H9 (cell line): Measurements from ENCODE around the gene SLX4. TPM values are rescaled to one million over a fixed set of nuclear protein-coding genes. Genes with fewer than 3 reads are reported as not detected.

Experiments used
- DNase-seq: peaks from one replicate; pipeline ENCODE4 v3.0.0-alpha.2; 2017
- H2AFZ ChIP-seq: one replicate; pipeline ENCODE4 v1.6.1; 2013; ENCODE audit warnings: mild to moderate bottlenecking, low read length, control low read depth, moderate library complexity
- H2AK5ac ChIP-seq: 2 replicates; pipeline ENCODE4 v1.6.1; 2013; ENCODE audit warnings: low read length, control low read depth, mixed read lengths; ENCODE audit not compliant: insufficient read length
- H2BK120ac ChIP-seq: one replicate; pipeline ENCODE4 v1.6.1; 2013; ENCODE audit warnings: low read depth, mild to moderate bottlenecking, low read length, control low read depth, inconsistent platforms; ENCODE audit not compliant: poor library complexity, severe bottlenecking
- H2BK12ac ChIP-seq: 2 replicates; pipeline ENCODE4 v1.6.1; 2013; ENCODE audit warnings: low read length, control low read depth, mixed read lengths, low read depth; ENCODE audit not compliant: insufficient read length
- H2BK15ac ChIP-seq: 2 replicates; pipeline ENCODE4 v1.6.1; 2013; ENCODE audit warnings: low read depth, low read length, control low read depth
- H2BK20ac ChIP-seq: one replicate; pipeline ENCODE4 v1.6.1; 2013; ENCODE audit warnings: low read depth, mild to moderate bottlenecking, low read length, control low read depth, inconsistent platforms; ENCODE audit not compliant: poor library complexity, severe bottlenecking
- H2BK5ac ChIP-seq: 2 replicates; pipeline ENCODE4 v1.6.1; 2013; ENCODE audit warnings: low read length, control low read depth, mixed read lengths; ENCODE audit not compliant: insufficient read length
- H3K14ac ChIP-seq: 2 replicates; pipeline ENCODE4 v1.6.1; 2013; ENCODE audit warnings: low read length, control low read depth; ENCODE audit not compliant: insufficient read depth
- H3K18ac ChIP-seq: 2 replicates; pipeline ENCODE4 v1.6.1; 2013; ENCODE audit warnings: low read depth, mild to moderate bottlenecking, mixed read lengths, low read length, control low read depth; ENCODE audit not compliant: insufficient read length
- H3K23ac ChIP-seq: 2 replicates; pipeline ENCODE4 v1.6.1; 2013; ENCODE audit warnings: low read length, control low read depth, mixed read lengths, low read depth; ENCODE audit not compliant: insufficient read length
- H3K23me2 ChIP-seq: 2 replicates; pipeline ENCODE4 v1.6.1; 2013; ENCODE audit warnings: low read depth, mild to moderate bottlenecking, mixed read lengths, low read length, control low read depth; ENCODE audit not compliant: insufficient read length, poor library complexity, severe bottlenecking
- H3K27ac ChIP-seq: 2 replicates; pipeline ENCODE4 v1.5.1; 2013; ENCODE audit warnings: low read length, control low read depth, mixed read lengths, low read depth; ENCODE audit not compliant: insufficient read length
- H3K27me3 ChIP-seq: 2 replicates; pipeline ENCODE4 v1.6.1; 2013; ENCODE audit warnings: low read length, control low read depth, inconsistent platforms; ENCODE audit not compliant: insufficient read depth
- H3K4ac ChIP-seq: 2 replicates; pipeline ENCODE4 v1.6.1; 2013; ENCODE audit warnings: low read depth, mild to moderate bottlenecking, control low read depth, inconsistent platforms, low read length, moderate library complexity
- H3K4me1 ChIP-seq: 2 replicates; pipeline ENCODE4 v1.6.1; 2013; ENCODE audit warnings: low read length, control low read depth, inconsistent platforms; ENCODE audit not compliant: insufficient read depth
- H3K4me2 ChIP-seq: 2 replicates; pipeline ENCODE4 v1.6.1; 2013; ENCODE audit warnings: low read length, control low read depth, mixed read lengths; ENCODE audit not compliant: insufficient read length, insufficient read depth
- H3K56ac ChIP-seq: 2 replicates; pipeline ENCODE4 v1.6.1; 2013; ENCODE audit warnings: low read depth, mild to moderate bottlenecking, mixed read lengths, low read length, control low read depth; ENCODE audit not compliant: insufficient read length
- H3K79me1 ChIP-seq: 2 replicates; pipeline ENCODE4 v1.6.1; 2013; ENCODE audit warnings: low read depth, mild to moderate bottlenecking, moderate library complexity, low read length, control low read depth, inconsistent platforms; ENCODE audit not compliant: insufficient read depth, poor library complexity, severe bottlenecking
- H3K79me2 ChIP-seq: 2 replicates; pipeline ENCODE4 v1.6.1; 2013; ENCODE audit warnings: low read length, control low read depth, inconsistent platforms; ENCODE audit not compliant: insufficient read depth
- H3K9ac ChIP-seq: 2 replicates; pipeline ENCODE4 v1.6.1; 2013; ENCODE audit warnings: low read length, control low read depth, mixed read lengths; ENCODE audit not compliant: insufficient read length; ENCODE audit errors: extremely low read depth
- H3K9me3 ChIP-seq: one replicate; pipeline ENCODE4 v1.6.1; 2013; ENCODE audit warnings: low read depth, low read length, inconsistent platforms; ENCODE audit not compliant: control insufficient read depth
- H3T11ph ChIP-seq: one replicate; pipeline ENCODE4 v1.6.1; 2013; ENCODE audit warnings: mild to moderate bottlenecking, low read length, control low read depth, inconsistent platforms
- H4K20me1 ChIP-seq: one replicate; pipeline ENCODE4 v1.6.1; 2013; ENCODE audit not compliant: control insufficient read depth, insufficient read length, insufficient read depth
- H4K5ac ChIP-seq: 2 replicates; pipeline ENCODE4 v1.6.1; 2013; ENCODE audit warnings: low read depth, mild to moderate bottlenecking, mixed read lengths, low read length, control low read depth; ENCODE audit not compliant: insufficient read length
- H4K8ac ChIP-seq: replicated peaks from 2 replicates; pipeline ENCODE4 v1.6.1; 2013; ENCODE audit warnings: low read length, control low read depth, mixed read lengths, low read depth; ENCODE audit not compliant: insufficient read length
- H4K91ac ChIP-seq: 2 replicates; pipeline ENCODE4 v1.6.1; 2013; ENCODE audit warnings: low read depth, mild to moderate bottlenecking, moderate library complexity, mixed read lengths, low read length, control low read depth; ENCODE audit not compliant: insufficient read length
- H3K27ac Mint-ChIP-seq, 3 experiments: 2 replicates in 2 of 3; 3 replicates in 1 of 3; pipeline ENCODE4 v1.8.0; 2020 to 2021; ENCODE audit warnings: mixed read lengths in 3 of 3, mild to moderate bottlenecking in 1 of 3, moderate library complexity in 1 of 3
- H3K27me3 Mint-ChIP-seq: 2 replicates; pipeline ENCODE4 v1.8.0; 2021; ENCODE audit warnings: low read depth, mild to moderate bottlenecking, moderate library complexity, mixed read lengths
- H3K36me3 Mint-ChIP-seq, 3 experiments: 2 replicates in 2 of 3; 3 replicates in 1 of 3; pipeline ENCODE4 v1.8.0; 2020 to 2021; ENCODE audit warnings: low read depth in 3 of 3, mixed read lengths in 3 of 3; ENCODE audit not compliant: insufficient read depth in 1 of 3
- H3K4me1 Mint-ChIP-seq, 2 experiments: 2 replicates each; pipeline ENCODE4 v1.8.0; 2020; ENCODE audit warnings: mixed read lengths in 2 of 2
- H3K4me3 Mint-ChIP-seq, 2 experiments: 2 replicates in 1 of 2; 3 replicates in 1 of 2; pipeline ENCODE4 v1.8.0; 2020 to 2021; ENCODE audit warnings: mild to moderate bottlenecking in 2 of 2, mixed read lengths in 2 of 2, moderate library complexity in 1 of 2
- H3K9me3 Mint-ChIP-seq, 2 experiments: 2 replicates in 1 of 2; 3 replicates in 1 of 2; pipeline ENCODE4 v1.8.0; 2020; ENCODE audit warnings: mild to moderate bottlenecking in 2 of 2, mixed read lengths in 2 of 2, moderate library complexity in 1 of 2
- CTCF ChIP-seq: fragments of 200-600 bp; sonication (generic); conservative IDR thresholded peaks from 3 replicates; pipeline ENCODE4 v1.8.0; 2021; ENCODE audit warnings: antibody characterized with exemption, mild to moderate bottlenecking
- WGBS: extraction: QIAGEN DNeasy Blood & Tissue Kit; methylation state at CpG from one replicate; pipeline ENCODE4 v1.1.7; 2013; ENCODE audit warnings: missing lambda C conversion rate, low lambda C conversion rate, mixed read lengths; ENCODE audit not compliant: insufficient read length; ENCODE audit errors: extremely low coverage; 5-methylcytosine and 5-hydroxymethylcytosine counted together
- total RNA-seq: library from RNA; stranded (reverse); gene quantifications from 2 replicates; pipeline ENCODE4 v1.2.1, GENCODE V29; 2021

The SLX4 gene
- total RNA-seq, 1 experiment from 2014 or later: 9.9 TPM

- no peak overlapping the region for H2BK5ac ChIP-seq
- H3K79me2 ChIP-seq: no peaks in the 10 kb centered on the region
- H3K14ac ChIP-seq: no peak overlapping the region
- no peaks in the 10 kb centered on the region for H3K27me3 Mint-ChIP-seq
- H3K18ac ChIP-seq: no peak overlapping the region
- H3K23me2 ChIP-seq: no peaks in the 10 kb centered on the region
- no peak overlapping the region for H3K4ac ChIP-seq
- H2BK15ac ChIP-seq: no peak overlapping the region
- peaks cover 9 to 13% of the 10 kb centered on the region in 2 experiments for H3K4me1 Mint-ChIP-seq
- no peak overlapping the region for H3K56ac ChIP-seq
- no peak overlapping the region for H3K27ac Mint-ChIP-seq
- H3K9me3 Mint-ChIP-seq: no peaks in the 10 kb centered on the region
- no peak overlapping the region for H2AFZ ChIP-seq
- WGBS: no CpG with 5 or more reads among the region's 4 CpGs
- no peaks in the 10 kb centered on the region for H3K36me3 Mint-ChIP-seq
- H3K9ac ChIP-seq: no peak overlapping the region
- H3K4me3 Mint-ChIP-seq: no peak overlapping the region
- no peak overlapping the region for H3K4me2 ChIP-seq
- peaks cover 4% of the 10 kb centered on the region for H3K79me1 ChIP-seq
- no peak for DNase-seq
- no peak overlapping the region for H2BK20ac ChIP-seq
- no peak overlapping the region for H2AK5ac ChIP-seq
- no peak overlapping the region for H2BK120ac ChIP-seq
- H4K5ac ChIP-seq: no peak overlapping the region
- H3K23ac ChIP-seq: no peak overlapping the region
- no peak for TF ChIP-seq CTCF
- no peaks in the 10 kb centered on the region for H3K27me3 ChIP-seq
- no peaks in the 10 kb centered on the region for H3K9me3 ChIP-seq
- no peak overlapping the region for H3K27ac ChIP-seq
- H4K20me1 ChIP-seq: no peaks in the 10 kb centered on the region
- H4K8ac ChIP-seq: no peak overlapping the region
- H2BK12ac ChIP-seq: no peak overlapping the region
- no peaks in the 10 kb centered on the region for H3K4me1 ChIP-seq
- no peak overlapping the region for H4K91ac ChIP-seq
- no peak overlapping the region for H3T11ph ChIP-seq
These were observed 14.7 kb upstream of the SLX4 start for GRCh38 chr16:3625911-3626732.
